GM18907 (cell line): ENCODE results near the gene SEC31A.

Experiments used
- ATAC-seq: cut with Tn5 transposase; IDR thresholded peaks from one replicate; pipeline ENCODE4 v1.9.1; 2021; ENCODE audit warnings: mild to moderate bottlenecking, moderate library complexity; ENCODE audit not compliant: unreplicated experiment

The SEC31A gene

GRCh38 chr4:82776925-82777542 is 113.9 kb downstream of the SEC31A start:
- no peak for ATAC-seq

GRCh38 chr4:82775243-82775642 is 115.7 kb downstream of the SEC31A start:
- no peak for ATAC-seq

GRCh38 chr4:82774711-82775171 is 116.2 kb downstream of the SEC31A start:
- no peak for ATAC-seq

GRCh38 chr4:82773057-82773456 is 117.9 kb downstream of the SEC31A start:
- ATAC-seq = no peak

- no peak for ATAC-seq
Observed at GRCh38 chr4:82770607-82771006, 120.3 kb downstream of the SEC31A start.
